ENCODE measurements around the gene SH2D4B.
A peak's percentile ranks its signal among the peaks of the same experiment; 100 is the strongest.

The SH2D4B gene

DNA sequence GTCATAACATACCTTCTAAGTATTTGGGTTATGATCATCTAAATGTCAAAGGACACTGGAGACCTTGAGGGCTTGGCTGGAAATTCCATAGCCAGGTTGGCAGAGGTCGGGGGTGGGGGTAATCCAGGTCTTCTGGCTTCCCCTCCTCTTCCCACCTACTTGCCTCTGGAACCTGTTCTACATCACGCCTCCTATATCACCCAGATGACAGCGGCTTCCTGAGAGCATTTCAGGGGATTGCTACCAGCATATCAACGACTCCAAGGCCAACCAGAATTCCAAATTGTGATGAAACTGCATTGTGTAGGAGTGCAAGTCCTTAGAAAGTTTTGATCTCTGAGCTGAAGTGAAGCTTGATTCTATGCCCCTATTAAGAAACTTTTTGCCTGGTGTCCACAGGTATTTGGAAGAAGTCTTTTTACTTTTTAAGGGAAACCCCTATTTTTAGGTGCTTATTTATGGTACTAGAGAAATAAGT lies 95.7 kb downstream of the SH2D4B start:
- no peak for DNase-seq (ENCODE audit: low read depth in 2 of 2)

DNA sequence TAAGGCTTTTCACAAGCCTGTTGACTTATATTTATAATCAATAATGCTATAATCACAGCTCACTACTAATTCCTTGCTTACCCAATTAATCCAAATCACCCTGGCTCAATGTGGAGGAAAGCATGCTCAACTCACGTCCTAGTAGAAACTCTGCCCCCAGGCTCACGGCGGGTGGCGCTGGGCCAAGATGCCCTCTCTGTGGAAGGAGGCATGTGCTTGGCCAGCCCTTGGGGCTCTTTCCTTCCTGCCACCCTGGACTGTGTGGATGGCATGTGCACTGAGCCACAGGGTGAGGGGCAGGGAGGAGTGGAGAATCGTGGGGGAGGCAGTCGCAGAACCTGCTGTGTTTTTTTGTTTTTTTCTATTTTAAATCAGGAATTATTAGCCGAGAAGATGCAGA lies 96.2 kb downstream of the SH2D4B start:
- DNase-seq (ENCODE audit: low read depth in 2 of 2), result no peak

DNA sequence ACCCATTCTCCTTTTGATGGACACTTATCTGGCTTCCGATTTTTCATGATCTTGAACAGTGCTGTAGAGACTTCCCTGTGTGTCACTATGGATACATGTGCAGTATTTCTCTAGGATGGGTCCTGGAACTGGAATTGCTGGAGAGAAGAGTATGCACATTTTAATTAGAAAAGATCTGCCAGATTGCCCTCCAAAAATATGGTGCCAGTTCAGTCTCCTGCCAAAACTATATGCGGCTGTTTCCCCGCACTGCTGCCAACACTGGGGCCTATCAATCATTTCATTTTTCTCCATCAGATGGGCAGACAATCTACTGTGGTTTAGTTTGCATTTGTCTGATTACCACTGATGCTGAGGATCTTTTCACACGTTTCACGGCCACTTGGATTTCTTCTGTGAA lies 105.0 kb downstream of the SH2D4B start:
- DNase-seq (ENCODE audit: low read depth in 2 of 2), result no peak

DNA sequence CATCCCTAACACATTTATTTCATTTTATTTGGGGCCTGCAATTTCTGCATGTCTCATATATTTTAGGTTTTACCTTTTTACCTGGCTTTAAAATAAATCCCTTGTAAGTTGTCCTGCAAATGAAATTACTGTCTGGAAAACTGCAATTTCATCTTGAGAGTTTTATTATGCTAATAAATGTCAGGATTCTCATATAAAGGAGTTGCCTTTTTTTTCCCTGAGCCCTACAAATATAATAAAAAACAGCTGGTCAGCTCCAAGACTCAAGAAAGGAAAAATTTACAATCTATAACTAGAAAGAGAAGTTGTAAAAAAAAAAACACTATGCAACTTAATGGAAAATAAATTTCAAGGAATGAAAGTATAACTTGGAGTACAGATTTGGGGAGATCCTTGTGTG lies 108.7 kb downstream of the SH2D4B start:
- DNase-seq (ENCODE audit: low read depth in 2 of 2), result no peak

DNA sequence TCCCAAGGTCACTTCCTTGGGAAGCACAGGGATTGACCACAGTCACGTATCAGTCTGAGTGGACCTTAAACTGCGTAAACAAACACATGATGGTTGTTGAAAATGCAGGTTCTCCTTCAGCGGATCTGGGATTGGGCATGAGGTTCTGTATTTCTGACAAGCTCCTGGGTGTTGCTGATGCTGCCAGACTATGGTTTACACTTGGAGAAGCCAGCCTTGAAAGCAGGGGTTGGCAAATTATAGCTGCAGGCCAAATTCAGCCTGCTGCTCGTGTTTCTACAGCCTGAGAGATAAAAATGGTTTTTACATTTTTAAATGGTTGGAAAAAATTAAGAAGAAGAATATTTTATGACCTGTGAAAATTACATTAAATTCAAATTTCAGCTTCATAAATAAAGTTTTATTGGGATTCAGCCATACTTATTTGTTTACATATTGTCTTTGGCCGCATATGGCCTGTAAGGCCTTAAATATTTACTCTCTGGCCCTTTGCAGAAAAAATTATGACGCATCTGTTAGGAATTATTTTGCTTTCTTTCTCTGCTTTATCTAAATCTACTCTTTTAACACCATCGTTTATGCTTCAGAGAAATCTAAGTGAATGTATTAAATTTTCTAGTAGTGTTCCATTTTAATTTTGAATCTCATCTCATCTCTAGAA lies 109.6 kb downstream of the SH2D4B start:
- no peak for DNase-seq (ENCODE audit: low read depth in 2 of 2)

DNA sequence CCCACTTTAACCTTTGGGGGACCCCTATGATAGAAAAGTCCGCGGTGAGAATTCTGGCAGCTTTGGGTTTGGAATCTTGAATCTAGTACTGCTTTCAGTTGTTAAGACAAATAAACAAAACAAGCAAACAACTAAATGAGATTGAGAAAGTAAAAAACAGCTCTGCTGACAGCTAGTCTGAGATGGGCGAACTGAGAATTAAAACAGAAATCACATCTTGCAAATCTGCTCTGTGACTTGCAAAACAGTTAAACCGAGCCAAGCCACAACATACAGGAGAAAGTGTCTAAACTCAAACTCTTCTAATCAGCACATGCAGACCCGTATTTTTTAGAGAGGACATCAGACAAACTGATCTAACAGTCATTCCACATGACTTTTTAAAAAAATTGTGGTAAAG lies 110.4 kb downstream of the SH2D4B start:
- no peak for DNase-seq (ENCODE audit: low read depth in 2 of 2)

DNA sequence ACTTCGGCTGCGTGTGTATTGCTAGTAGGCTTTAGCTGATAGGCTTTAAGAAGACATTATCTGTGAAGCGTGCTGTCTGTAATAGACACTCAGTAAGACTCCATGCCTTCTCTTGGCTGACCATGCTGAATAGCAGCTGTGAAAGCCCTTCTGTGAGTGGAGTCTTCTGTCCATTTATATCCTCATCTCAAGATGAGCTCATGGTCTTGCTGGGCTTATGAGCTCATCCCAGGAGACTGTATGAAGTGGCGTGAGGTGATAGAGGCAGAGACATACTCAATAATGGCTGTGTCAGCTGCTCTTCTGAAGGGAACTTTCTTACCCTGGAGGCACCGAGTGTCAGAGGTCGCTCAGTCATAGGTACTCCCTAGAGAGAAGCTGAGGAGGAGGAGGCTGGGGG lies 111.5 kb downstream of the SH2D4B start:
- no peak for DNase-seq (ENCODE audit: low read depth in 2 of 2)

DNA sequence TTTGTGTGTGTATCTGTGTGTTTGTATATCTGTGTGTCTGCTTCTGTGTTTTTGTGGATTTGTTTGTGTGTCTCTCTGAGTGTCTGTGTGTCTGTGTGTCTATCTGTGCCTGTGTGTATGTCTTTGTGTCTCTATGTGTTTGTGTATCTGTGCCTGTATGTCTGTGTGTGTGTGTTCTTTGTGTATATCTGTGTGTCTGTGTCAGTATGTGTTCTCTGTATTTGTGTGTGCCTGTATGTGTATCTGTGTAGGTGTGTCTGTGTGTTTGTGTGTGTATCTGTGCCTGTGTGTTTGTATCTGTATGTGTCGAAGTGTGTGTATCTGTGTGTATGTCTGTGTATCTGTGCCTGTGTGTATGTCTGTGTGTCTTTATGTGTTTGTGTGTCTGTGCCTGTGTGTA lies 118.2 kb downstream of the SH2D4B start:
- DNase-seq (ENCODE audit: low read depth in 2 of 2), result no peak

DNA sequence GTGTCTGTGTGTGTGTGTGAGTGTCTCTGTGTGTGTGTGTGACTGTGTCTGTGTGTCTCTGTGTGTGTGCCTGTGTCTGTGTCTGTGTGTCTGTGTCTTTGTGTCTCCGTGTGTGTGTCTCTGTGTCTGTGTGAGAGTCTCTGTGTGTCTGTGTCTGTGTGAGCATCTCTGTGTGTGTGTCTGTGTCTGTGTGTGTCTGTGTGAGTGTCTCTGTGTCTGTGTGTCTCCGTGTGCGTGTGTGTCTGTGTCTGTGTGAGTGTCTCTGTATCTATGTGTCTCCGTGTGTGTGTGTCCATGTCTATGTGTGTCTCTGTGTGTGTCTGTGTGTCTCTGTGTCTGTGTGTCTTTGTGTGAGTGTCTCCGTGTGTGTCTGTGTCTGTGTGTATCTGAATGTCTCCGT lies 120.4 kb downstream of the SH2D4B start:
- DNase-seq (ENCODE audit: low read depth in 2 of 2), result no peak

DNA sequence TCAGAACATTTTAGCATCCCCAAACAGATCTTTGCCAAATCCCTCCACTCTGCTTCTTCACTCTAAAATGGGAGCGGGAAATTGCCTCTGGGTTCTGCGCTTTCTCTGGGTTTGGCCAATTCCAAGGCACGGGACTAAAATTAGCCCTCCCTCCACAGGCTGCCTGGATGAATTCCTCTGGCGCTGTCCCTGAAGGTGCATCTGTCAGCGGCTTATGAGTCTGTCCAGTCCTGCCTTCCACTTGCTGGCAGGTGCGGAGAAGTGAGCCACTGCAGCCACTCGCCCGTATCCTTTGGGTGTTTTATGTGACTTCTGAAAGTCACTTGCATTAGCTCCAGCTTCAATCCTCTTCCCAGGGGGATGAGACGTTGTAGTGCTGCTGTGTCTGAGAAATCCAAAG lies 121.6 kb downstream of the SH2D4B start:
- no peak for DNase-seq (ENCODE audit: low read depth in 2 of 2)

DNA sequence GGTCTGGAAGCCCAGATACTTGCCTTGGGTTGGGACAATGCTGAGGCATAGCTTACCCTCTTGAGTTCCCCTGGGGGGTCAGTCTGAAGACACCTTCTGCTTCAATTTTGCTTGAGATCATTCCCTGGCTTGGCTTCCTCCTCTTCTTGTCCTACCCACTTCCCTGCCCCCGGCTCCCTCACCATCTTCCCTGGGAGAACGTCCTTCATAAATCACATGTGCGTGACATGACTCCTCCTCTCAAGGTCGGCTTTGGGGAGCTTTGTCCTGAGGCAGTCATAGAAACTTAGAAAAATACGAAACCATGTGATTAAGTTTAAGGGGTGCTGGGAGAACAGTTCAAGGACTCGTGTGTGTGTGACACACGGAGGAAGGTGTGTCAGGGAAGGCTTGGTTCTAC lies 122.6 kb downstream of the SH2D4B start:
- no peak for DNase-seq (ENCODE audit: low read depth in 2 of 2)

DNA sequence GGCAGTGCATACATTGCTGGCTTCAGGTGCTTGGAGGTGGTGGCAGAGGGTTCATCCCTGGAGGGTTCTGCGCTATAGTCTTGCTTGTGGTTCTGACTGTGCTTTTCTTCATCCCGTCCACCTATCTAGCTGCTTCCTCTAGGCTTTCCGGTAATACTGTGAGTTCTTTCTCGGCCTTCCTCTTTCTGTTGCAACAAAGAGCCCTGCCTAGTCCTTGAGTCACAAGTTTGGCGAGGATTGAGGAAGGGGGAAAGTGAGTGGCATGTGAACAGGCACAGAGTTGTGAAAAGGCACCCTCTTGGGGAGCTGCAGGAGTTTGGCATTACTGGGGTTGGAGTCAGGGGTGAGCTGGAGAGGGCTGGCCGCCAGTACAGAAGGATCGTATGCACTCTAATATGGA lies 123.0 kb downstream of the SH2D4B start:
- DNase-seq (ENCODE audit: low read depth in 2 of 2), result no peak

DNA sequence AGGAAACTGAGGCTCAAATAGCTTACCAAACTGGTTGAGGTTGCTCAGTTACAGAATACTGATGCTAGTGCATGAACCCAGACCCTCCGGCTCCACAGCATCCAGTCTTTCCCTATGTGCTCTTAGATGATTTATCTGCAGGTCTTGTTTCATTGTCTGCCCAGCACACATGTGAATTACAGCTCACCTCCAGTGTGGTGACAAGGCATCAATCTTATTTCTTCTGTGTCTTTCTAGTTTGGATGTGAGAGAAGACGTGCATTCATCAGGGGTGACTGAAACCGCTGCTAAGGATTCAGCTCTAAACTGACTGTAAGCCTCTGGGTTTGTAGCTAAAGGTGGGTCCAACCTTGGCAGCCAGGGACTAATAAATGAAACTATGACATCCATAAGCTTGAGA lies 123.8 kb downstream of the SH2D4B start:
- no peak for DNase-seq (ENCODE audit: low read depth in 2 of 2)

DNA sequence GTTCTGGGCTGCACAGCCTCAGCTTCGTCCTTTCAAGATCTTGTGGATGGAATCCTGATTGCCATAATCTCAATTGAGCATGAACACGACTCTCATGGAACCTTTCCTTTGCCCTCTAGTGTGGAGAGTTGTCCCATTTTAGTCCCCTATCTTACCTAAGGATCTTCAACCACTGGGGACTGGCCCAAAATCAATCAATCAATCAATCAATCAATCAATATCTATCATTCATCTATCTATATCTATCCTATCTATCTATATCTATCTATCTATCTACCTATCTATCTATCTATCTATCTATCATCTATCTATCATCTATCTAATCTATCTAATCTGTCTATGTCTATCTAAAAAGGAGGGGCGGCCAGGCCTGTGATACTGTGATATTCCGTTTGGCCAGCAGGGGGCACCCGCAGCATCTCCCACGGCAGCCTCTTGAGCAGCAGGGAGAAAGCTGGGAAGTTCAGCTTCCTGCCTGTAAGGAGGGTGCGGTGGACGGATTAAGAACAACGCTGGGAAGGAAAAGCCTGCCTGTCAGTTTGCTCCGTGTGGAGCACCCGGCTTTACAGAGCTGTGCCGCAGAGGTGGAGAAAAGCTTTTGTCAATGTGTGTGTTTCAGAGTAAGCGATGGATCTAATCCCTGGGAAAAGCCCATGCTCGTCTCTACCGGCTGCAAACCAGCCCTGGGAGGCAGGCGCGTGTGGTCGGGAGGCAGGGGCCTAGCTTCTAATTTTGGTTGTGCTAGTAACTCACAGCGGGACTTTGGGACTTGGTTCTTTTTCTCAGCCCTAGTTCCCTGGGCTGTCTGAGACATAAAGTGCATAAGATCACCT lies 124.9 kb downstream of the SH2D4B start:
- peak; percentile 66 to 67 for DNase-seq (ENCODE audit: low read depth in 2 of 2)

DNA sequence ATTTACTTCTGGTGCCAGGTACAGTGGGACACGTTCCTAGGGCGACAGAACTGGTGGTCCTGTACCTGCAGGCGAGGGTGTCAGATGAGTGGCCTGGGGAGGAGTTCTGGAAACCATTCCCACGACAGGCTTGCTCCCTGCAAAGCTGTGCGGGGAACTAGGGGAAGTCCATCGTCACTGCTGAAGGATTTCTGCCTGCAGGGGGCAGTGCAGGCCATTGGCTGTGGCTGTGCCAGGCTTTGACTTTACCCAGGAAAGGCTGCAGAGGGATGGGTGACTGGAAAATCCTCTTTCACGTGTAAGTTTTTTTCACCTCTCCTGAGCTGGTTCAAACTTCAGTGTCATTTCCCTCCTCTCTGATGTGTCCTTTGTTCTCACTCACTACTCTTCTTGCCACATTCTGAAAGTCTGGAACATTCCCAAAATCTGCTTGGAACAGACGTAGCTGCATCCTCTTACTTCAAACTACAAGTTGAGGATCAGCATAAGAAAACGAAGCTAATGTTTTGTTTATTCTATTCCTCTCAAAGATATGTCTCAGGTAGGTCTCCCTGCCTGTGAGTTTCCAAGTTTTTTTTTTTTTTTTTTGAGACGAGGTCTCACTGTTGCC lies 126.5 kb downstream of the SH2D4B start:
- peak; percentile 22 to 56 for DNase-seq (ENCODE audit: low read depth in 2 of 2)

DNA sequence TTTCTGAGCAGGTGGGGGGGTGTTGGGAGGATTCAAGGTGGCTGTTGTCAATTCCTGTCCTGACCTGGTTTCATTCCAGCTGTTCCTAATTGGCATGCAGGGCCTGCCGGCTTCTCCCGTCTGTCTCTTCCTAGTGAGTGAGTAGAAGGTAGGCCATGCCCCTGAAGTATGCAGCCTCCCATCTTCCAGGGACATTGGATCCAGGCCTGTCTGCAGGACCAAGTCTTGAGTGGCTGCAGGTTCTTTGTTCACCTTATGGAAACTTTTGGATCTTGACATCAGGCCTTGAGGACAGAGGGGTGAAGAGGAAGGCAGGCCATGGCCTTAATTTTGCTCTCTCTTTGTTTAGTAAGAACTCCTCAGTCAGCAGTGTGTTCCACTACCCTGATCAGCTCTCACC lies 131.8 kb downstream of the SH2D4B start:
- DNase-seq (ENCODE audit: low read depth in 2 of 2), result no peak

DNA sequence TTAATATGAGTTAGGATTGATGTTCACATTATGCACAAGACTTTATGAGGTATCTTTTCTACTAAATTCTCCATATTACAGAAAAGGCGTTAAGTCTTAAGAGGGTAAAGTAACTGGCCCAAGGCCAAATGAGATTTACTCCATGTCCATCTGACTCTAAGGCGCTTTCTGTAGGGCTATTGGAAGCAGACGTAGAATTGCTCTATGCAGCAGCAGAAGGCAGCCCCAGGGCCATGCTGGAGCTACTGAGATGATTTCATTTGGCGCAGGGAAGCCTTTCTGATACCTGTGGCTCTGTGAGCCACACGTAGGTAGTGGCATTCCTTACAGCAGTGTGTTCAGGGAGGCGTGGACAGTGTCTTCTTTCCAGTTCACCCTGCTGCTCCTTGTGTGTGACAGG lies 133.1 kb downstream of the SH2D4B start:
- no peak for DNase-seq (ENCODE audit: low read depth in 2 of 2)

DNA sequence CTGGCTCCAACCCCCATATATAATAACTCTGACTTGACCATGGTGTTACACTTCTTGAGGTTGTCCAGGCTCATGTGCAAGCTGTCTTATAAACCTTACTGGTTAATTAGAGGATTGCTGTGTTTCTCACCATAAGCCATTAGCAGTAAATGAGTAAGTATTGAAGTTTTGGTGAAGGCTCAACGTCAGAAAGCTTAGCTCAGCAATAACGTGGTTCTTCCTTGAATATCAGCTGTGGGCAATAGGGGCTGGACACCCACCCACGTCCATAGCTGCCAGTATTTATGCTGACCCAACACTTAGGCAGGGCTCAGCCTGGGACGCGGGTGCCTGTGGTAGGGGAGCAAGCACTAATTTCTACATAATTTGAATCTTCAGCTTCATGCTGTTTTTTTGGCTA lies 134.1 kb downstream of the SH2D4B start:
- no peak for DNase-seq (ENCODE audit: low read depth in 2 of 2)

DNA sequence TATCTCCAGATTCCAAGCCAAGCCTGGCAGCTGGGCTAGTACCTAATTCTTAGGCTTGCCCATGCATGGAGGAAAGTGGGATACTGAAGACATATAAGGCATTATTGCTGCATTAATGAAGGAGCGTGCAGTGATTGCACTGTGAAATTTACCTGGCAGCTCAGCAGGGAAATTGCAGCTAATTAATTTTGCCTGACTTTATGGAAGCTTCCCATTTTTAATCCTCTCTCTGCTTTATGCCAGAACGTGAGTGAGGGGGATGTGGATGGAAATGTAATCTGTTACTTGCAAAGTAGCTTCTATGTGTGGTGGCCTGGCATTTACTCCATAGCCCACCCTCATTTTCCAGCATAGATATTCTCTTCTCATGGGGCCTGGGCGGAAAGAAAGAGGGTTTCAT lies 134.9 kb downstream of the SH2D4B start:
- DNase-seq (ENCODE audit: low read depth in 2 of 2), result no peak

DNA sequence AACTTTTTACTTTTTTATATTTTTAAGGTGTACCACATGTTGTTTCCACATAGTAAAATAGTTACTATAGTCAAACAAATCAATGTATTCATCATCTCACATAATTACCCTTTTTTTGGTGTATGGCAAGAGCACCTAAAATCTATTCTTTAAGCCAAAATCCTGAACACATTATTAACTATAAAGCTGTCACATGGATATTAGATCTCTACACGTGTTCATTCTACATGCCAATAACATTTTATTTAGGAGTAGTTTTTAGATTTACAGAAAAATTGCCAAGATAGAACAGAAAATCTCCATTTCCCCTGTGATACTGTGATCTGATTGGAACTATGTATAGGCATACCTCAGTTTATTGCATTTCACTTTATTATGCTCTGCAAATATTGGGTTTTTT lies 137.1 kb downstream of the SH2D4B start:
- no peak for DNase-seq (ENCODE audit: low read depth in 2 of 2)

DNA sequence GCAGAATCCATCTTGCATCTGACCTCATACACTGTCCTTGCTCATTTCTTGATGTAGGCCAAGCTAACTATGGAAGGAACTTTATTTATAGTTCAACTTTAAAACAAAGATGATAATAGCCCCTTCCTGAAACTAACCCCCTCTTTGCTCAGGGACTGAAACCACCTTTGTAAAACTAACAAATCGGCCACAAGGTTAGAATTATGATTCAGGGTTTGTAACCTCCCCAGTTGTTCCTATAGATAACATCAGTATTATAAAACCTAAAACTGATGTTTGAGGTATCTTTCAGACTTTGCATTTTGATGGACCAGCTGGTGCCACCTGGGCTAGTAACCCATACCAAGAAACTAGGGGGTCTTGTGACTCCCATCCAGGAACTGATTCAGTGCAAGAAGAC lies 143.4 kb downstream of the SH2D4B start:
- DNase-seq (ENCODE audit: low read depth in 2 of 2), result no peak

DNA sequence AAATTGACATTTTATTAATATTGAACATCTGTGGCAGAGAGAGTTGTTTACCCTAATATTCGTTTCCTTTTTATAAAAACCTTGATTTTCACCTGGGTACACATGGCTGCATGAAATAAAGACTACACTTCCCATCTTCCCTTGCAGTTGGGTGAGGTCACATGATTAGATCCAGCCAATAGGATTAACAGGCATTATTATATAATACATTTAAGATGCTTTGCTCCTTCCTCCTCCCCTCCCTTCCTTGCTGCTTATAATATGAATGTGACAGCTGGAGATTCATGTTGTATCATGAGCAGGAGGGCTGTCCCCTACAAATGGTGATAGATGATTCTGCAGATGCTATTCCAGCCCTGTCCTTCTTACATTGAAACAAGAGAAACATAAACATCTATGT lies 146.6 kb downstream of the SH2D4B start:
- DNase-seq (ENCODE audit: low read depth in 2 of 2), result no peak

DNA sequence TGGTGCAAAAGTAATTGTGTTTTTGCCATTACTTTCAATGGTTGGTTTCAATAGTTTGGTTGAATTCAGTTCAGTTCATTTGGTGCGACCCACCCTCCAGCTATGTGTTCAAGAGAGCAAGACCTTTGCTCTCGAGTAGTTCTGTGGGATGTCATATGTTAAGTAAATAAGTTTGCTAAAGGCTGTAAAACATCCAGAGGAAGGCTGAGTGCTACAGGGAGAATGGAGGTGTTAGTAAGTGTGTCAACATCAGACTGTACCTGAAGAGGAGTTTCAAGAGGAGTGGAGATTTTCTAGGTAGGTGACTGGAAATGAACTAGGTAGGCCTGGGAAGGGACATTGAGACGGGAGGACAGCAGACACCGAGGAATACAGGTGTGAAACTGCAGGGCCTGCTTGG lies 147.7 kb downstream of the SH2D4B start:
- DNase-seq (ENCODE audit: low read depth in 2 of 2), result no peak

Data from activated CD4-positive, alpha-beta T cell treated with anti-CD3 and anti-CD28 coated beads for 24 hours (primary cell).